Peyer's patch (tissue), 4 donors: ENCODE data around the gene PTPRR.

ENCODE experiments used
- POLR2A ChIP-seq, 2 donors: fragments of 450-650 bp; IDR thresholded peaks; one replicate each; pipeline ENCODE4 v1.5.1; 2017; ENCODE audit warnings: antibody characterized with exemption in 2 of 2, mild to moderate bottlenecking in 2 of 2, moderate library complexity in 2 of 2
- TF ChIP-seq, protein P1 (sequence below), 6 experiments: fragments of 450-650 bp in 4 of 6; fragments of 200-600 bp in 2 of 6; sonication (generic) in 1 of 6; IDR thresholded peaks; one replicate each; pipeline ENCODE4 v1.5.1; 2017 to 2019; ENCODE audit warnings: antibody characterized with exemption in 6 of 6, mild to moderate bottlenecking in 3 of 6, moderate library complexity in 1 of 6

GRCh38 chr12:70745048-70745447 is 175.5 kb downstream of the PTPRR start:
- TF ChIP-seq, protein P1, sequence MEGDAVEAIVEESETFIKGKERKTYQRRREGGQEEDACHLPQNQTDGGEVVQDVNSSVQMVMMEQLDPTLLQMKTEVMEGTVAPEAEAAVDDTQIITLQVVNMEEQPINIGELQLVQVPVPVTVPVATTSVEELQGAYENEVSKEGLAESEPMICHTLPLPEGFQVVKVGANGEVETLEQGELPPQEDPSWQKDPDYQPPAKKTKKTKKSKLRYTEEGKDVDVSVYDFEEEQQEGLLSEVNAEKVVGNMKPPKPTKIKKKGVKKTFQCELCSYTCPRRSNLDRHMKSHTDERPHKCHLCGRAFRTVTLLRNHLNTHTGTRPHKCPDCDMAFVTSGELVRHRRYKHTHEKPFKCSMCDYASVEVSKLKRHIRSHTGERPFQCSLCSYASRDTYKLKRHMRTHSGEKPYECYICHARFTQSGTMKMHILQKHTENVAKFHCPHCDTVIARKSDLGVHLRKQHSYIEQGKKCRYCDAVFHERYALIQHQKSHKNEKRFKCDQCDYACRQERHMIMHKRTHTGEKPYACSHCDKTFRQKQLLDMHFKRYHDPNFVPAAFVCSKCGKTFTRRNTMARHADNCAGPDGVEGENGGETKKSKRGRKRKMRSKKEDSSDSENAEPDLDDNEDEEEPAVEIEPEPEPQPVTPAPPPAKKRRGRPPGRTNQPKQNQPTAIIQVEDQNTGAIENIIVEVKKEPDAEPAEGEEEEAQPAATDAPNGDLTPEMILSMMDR (IDR thresholded peaks at IDR 0.05): no peak
- TF ChIP-seq POLR2A (IDR thresholded peaks at IDR 0.05): no peak
